Stimulated activated CD4-positive, alpha-beta T cell treated with anti-CD3 and anti-CD28 coated beads, Interleukin-4, amount 100 ng/mL, for 24 hours (primary cell): Measurements from ENCODE around the gene MRPL38.
"Not testable (repeated sequence)": the region's sequence is repeated elsewhere in the genome, so short reads cannot be mapped to it uniquely, and the experiment has no call there.

Experiments used
- DNase-seq: peaks from one replicate; pipeline ENCODE4 v3.0.0-alpha.2; 2020

The MRPL38 gene

GRCh38 chr17:75874323-75875181 is 30.1 kb downstream of the MRPL38 start:
- DNase-seq: no peak

GRCh38 chr17:75873587-75874322 is 30.9 kb downstream of the MRPL38 start:
- no peak for DNase-seq

GRCh38 chr17:75872434-75873351 is 32.0 kb downstream of the MRPL38 start:
- peak; percentile 44 for DNase-seq

- DNase-seq: not testable (repeated sequence)
Observed at GRCh38 chr17:75870228-75870627, 34.5 kb downstream of the MRPL38 start.

GRCh38 chr17:75869282-75870141 is 35.2 kb downstream of the MRPL38 start:
- DNase-seq: no peak

- not testable (repeated sequence) for DNase-seq
Observed at GRCh38 chr17:75868730-75869281, 35.9 kb downstream of the MRPL38 start.

GRCh38 chr17:75865404-75866188 is 39.1 kb downstream of the MRPL38 start:
- not testable (repeated sequence) for DNase-seq

GRCh38 chr17:75864887-75865286 is 39.8 kb downstream of the MRPL38 start:
- DNase-seq: not testable (repeated sequence)

- peak; percentile 37 for DNase-seq
Observed at GRCh38 chr17:75864448-75864871, 40.2 kb downstream of the MRPL38 start.

GRCh38 chr17:75861927-75862317 is 42.8 kb downstream of the MRPL38 start:
- DNase-seq: no peak

GRCh38 chr17:75859358-75859757 is 45.3 kb downstream of the MRPL38 start:
- DNase-seq: not testable (repeated sequence)

GRCh38 chr17:75856062-75856756 is 48.5 kb downstream of the MRPL38 start:
- no peak for DNase-seq

GRCh38 chr17:75855310-75856061 is 49.2 kb downstream of the MRPL38 start, which contains the start of gene WBP2:
TSS of gene WBP2 (minus strand) at chr17:75855335. CDS start at chr17:75855297, 38 bp downstream.
- peak; percentile 99 for DNase-seq

GRCh38 chr17:75854881-75855309 is 49.8 kb downstream of the MRPL38 start:
- no peak for DNase-seq

GRCh38 chr17:75854101-75854748 is 50.5 kb downstream of the MRPL38 start:
- no peak for DNase-seq

- no peak for DNase-seq
Observed at GRCh38 chr17:75853433-75853832, 51.3 kb downstream of the MRPL38 start.

- not testable (repeated sequence) for DNase-seq
Observed at GRCh38 chr17:75851693-75851991, 53.0 kb downstream of the MRPL38 start.

- DNase-seq: no peak
Observed at GRCh38 chr17:75850928-75851692, 53.6 kb downstream of the MRPL38 start.
